ENCODE results near the gene KCNG4. TPM values are rescaled to one million over a fixed set of nuclear protein-coding genes. Genes with fewer than 3 reads are reported as not detected.
A peak's percentile ranks its signal among the peaks of the same experiment; 100 is the strongest.

KCNG4 gene
- total and polyA plus RNA-seq, 8 donors: 0.03 to 0.06 (median 0.04) TPM; not detected in 3

DNA sequence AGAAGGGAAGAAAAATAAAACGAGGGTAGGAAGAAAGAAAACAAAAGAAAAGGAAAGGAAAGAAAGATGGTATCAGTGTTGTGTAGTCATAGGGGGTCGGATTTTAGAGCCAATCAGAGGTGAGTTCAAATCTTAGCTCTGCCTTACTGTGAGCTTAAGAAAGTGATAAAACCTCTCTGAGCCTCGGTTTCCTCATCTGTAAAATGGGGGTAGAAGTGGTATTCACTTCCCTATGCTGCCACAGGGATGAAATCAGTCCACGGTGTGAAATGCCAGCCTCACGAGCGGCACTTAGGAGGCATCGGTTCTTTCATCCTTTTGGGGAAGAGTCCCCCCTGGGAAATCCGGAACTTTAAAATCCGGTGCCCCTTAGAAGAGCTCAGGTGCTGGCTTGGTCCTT, 6.1 kb downstream of the KCNG4 start:
- Histone ChIP-seq H3K27ac (no peak overlapping the region), H3K27me3 (peaks cover 0 to 10% of the 10 kb centered on the region in 2 donors), H3K4me1 (no peaks in the 10 kb centered on the region), H3K36me3 (no peaks in the 10 kb centered on the region), H3K9me3 (no peaks in the 10 kb centered on the region), H3K4me3 (no peak overlapping the region)
- DNase-seq (no peak), ATAC-seq (no peak)
- TF ChIP-seq CTCF (IDR thresholded peaks at IDR 0.05): no peak
- intact Hi-C loops (cut with DNase I): no loop called here

DNA sequence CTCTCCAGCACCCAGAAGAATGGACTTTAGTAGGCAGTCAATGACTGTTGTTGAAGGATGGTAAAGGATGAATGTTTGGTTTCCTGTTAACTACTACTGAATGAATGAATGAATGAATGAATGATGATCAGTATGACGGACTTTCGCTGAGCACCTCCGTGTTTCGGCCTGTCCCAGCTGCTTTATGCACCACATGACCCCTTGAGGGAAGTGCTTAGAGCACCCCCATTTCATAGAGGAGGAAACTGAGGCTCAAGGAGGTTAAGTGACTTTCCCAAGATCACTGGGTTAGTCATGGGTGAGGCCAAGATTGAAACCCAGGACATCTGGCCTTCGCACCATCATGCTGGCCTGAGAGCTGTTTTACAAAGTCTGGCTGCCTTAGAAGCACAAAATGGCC, 6.8 kb downstream of the KCNG4 start:
- Histone ChIP-seq H3K27me3 (peaks cover 0 to 12% of the 10 kb centered on the region in 2 donors), H3K4me1 (no peaks in the 10 kb centered on the region), H3K36me3 (no peaks in the 10 kb centered on the region), H3K4me3 (no peak overlapping the region), H3K9me3 (no peaks in the 10 kb centered on the region), H3K27ac (no peak overlapping the region)
- DNase-seq (no peak), ATAC-seq (no peak)
- no peak for TF ChIP-seq CTCF (IDR thresholded peaks at IDR 0.05)
- intact Hi-C loops (cut with DNase I): no loop called here

DNA sequence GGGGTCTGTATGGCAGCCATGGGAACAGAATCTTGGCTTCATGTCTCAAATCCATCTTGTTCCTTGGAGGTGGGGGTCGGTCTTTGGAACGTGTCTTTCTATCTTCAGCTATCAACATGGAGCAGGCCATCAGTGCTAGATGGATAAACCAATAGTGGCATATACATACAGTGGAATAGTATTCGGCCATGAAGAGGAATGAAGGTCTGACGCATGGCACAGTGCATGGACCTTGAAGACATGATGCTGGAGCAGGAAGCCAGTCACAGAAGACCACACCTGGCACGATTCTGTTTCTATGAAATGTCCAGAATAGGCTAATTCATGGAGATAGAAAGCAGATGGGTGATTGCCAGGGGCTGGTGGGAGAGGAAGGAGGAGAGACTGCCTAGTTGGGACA, 7.8 kb downstream of the KCNG4 start:
- intact Hi-C loops (cut with DNase I): no loop called here
- no peaks in the 10 kb centered on the region for H3K36me3 ChIP-seq
- H3K4me3 ChIP-seq: no peak overlapping the region
- TF ChIP-seq CTCF (IDR thresholded peaks at IDR 0.05): no peak
- H3K9me3 ChIP-seq: no peaks in the 10 kb centered on the region
- H3K27ac ChIP-seq: no peak overlapping the region
- no peaks in the 10 kb centered on the region for H3K4me1 ChIP-seq
- DNase-seq: no peak
- ATAC-seq: no peak
- H3K27me3 ChIP-seq: peaks cover 0 to 15% of the 10 kb centered on the region in 2 donors

DNA sequence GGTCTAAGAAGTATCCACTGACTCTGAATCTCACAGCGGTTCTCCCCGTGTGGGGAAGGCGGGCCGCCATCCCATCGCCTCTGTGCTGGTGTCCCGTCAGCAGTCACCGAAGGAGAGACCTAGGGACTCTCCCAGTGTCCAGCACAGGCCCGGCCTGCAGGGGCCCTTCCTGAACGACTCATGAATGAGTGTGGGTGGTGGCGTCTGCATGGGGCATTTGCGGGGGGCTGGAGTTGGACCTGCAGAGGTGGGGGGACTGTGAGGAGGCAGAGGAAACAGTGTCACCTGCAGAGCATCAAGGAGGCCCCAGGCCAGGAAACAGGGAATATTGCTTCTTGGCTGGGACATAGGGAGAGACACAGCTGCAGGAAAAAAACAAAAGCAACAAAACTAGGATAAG, 10.3 kb downstream of the KCNG4 start:
- H3K27ac ChIP-seq: no peak overlapping the region
- no peaks in the 10 kb centered on the region for H3K4me1 ChIP-seq
- DNase-seq: no peak
- H3K9me3 ChIP-seq: no peaks in the 10 kb centered on the region
- no peaks in the 10 kb centered on the region for H3K36me3 ChIP-seq
- H3K27me3 ChIP-seq: peaks cover 0 to 24% of the 10 kb centered on the region in 2 donors
- no peak overlapping the region for H3K4me3 ChIP-seq
- no peak for TF ChIP-seq CTCF (IDR thresholded peaks at IDR 0.05)
- intact Hi-C loops (cut with DNase I): no loop called here
- no peak for ATAC-seq

DNA sequence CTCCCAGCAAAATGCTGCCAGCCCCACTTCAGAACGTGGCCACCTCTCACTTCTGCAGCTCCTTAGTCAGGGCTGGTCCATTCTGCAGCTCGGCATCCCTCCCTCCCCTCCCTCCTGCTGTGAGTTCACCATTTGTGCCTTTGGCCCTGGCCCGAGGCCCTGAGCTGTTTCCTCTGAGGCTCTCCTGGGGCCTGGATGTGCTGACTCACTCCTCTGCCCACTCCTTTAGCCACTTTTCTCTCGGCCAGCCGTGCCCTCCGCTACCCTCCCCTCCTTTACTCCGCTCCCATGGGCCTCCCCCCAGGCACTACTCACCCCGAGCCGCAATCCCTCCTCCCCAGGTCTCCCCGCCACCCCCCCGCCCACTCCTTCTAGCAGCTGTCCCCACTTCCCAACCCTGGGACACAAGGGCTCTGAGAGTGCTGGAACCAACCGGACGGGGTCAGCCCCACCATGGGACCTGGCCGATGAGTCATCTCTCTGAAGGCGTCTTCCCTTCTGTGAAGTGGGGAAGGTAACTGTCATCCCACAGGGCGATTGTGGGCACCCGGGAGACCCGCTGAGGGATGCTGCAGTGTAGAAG, 11.5 kb downstream of the KCNG4 start:
- Histone ChIP-seq H3K4me1 (no peaks in the 10 kb centered on the region), H3K4me3 (no peak overlapping the region), H3K27me3 (peaks cover 0 to 18% of the 10 kb centered on the region in 2 donors), H3K9me3 (no peaks in the 10 kb centered on the region), H3K27ac (no peak overlapping the region), H3K36me3 (no peaks in the 10 kb centered on the region)
- intact Hi-C loops (cut with DNase I): no loop called here
- TF ChIP-seq CTCF (IDR thresholded peaks at IDR 0.05): no peak
- peak in 3 of 4 donors; percentile 14 to 85 (median 80) for DNase-seq
- ATAC-seq: peak; percentile 95
